SK-N-SH treated with all-trans-retinoic acid at 6 μM for 48 hours (cell line): ENCODE measurements around the gene GLDC.
A peak's percentile ranks its signal among the peaks of the same experiment; 100 is the strongest.

Experiments used
- ATAC-seq: fragments of 200-7000 bp; cut with Tn5 transposase; 3 replicates; pipeline ENCODE4 v1.9.1; 2020; ENCODE audit warnings: mild to moderate bottlenecking, moderate library complexity
- ARNTL ChIP-seq: fragments of 450-650 bp; formaldehyde crosslinking; IDR thresholded peaks from 2 replicates; pipeline ENCODE4 v1.5.0; 2020; ENCODE audit warnings: low read depth, mild to moderate bottlenecking, moderate library complexity, borderline replicate concordance
- CREB5 ChIP-seq: fragments of 250-450 bp; sonication (Bioruptor Pico); IDR thresholded peaks from 2 replicates; pipeline ENCODE4 v1.5.1; 2020; ENCODE audit warnings: low read depth, mild to moderate bottlenecking, moderate library complexity
- CSDC2 ChIP-seq: fragments of 250-450 bp; sonication (Bioruptor Pico); IDR thresholded peaks from 2 replicates; pipeline ENCODE4 v1.5.0; 2020; ENCODE audit warnings: mild to moderate bottlenecking, moderate library complexity
- ESRRG ChIP-seq: fragments of 250-450 bp; sonication (Bioruptor Pico); IDR thresholded peaks from 2 replicates; pipeline ENCODE4 v1.6.1; 2021; ENCODE audit warnings: mild to moderate bottlenecking
- GLIS3 ChIP-seq: fragments of 250-450 bp; sonication (Bioruptor Pico); IDR thresholded peaks from 2 replicates; pipeline ENCODE4 v1.5.0; 2020; ENCODE audit warnings: mild to moderate bottlenecking, moderate library complexity
- ISL1 ChIP-seq: fragments of 250-450 bp; sonication (Bioruptor Pico); IDR thresholded peaks from 2 replicates; pipeline ENCODE4 v2.1.2; 2022; ENCODE audit warnings: mild to moderate bottlenecking, moderate library complexity
- PPARA ChIP-seq: fragments of 250-450 bp; sonication (Bioruptor Pico); IDR thresholded peaks from 2 replicates; pipeline ENCODE4 v1.5.0; 2020; ENCODE audit warnings: mild to moderate bottlenecking, borderline replicate concordance
- RARB ChIP-seq: fragments of 250-450 bp; sonication (Bioruptor Pico); IDR thresholded peaks from 2 replicates; pipeline ENCODE4 v1.8.0; 2021; ENCODE audit warnings: mild to moderate bottlenecking, moderate library complexity
- SNAI2 ChIP-seq: fragments of 250-450 bp; sonication (Bioruptor Pico); IDR thresholded peaks from 2 replicates; pipeline ENCODE4 v1.5.0; 2020; ENCODE audit warnings: mild to moderate bottlenecking, moderate library complexity
- TOX ChIP-seq: fragments of 250-450 bp; sonication (Bioruptor Pico); IDR thresholded peaks from 2 replicates; pipeline ENCODE4 v1.8.0; 2021; ENCODE audit warnings: mild to moderate bottlenecking, moderate library complexity, borderline replicate concordance
- ZC3H10 ChIP-seq: fragments of 250-450 bp; sonication (Bioruptor Pico); IDR thresholded peaks from 2 replicates; pipeline ENCODE4 v1.5.1; 2021; ENCODE audit warnings: mild to moderate bottlenecking, moderate library complexity
- ZFP3 ChIP-seq: fragments of 250-450 bp; sonication (Bioruptor Pico); IDR thresholded peaks from 2 replicates; pipeline ENCODE4 v1.5.0; 2020; ENCODE audit warnings: mild to moderate bottlenecking, moderate library complexity
- ZFP30 ChIP-seq: fragments of 450-650 bp; formaldehyde crosslinking; IDR thresholded peaks from 2 replicates; pipeline ENCODE4 v1.5.0; 2022; ENCODE audit warnings: mild to moderate bottlenecking, moderate library complexity
- ZNF565 ChIP-seq: fragments of 450-650 bp; formaldehyde crosslinking; conservative IDR thresholded peaks from 2 replicates; pipeline ENCODE4 v1.5.0; 2020; ENCODE audit warnings: low read depth, mild to moderate bottlenecking, moderate library complexity
- ZNF8 ChIP-seq: fragments of 450-650 bp; formaldehyde crosslinking; IDR thresholded peaks from 2 replicates; pipeline ENCODE4 v1.5.0; 2020; ENCODE audit warnings: mild to moderate bottlenecking, moderate library complexity
- TF ChIP-seq, protein P1 (sequence below): fragments of 250-450 bp; sonication (Bioruptor Pico); IDR thresholded peaks from 2 replicates; pipeline ENCODE4 v1.8.0; 2020; ENCODE audit warnings: mild to moderate bottlenecking, moderate library complexity, borderline replicate concordance
- TF ChIP-seq, protein P2 (sequence below): fragments of 250-450 bp; sonication (Bioruptor Pico); IDR thresholded peaks from 2 replicates; pipeline ENCODE4 v1.5.1; 2021; ENCODE audit warnings: mild to moderate bottlenecking, moderate library complexity
- TF ChIP-seq, protein P3 (sequence below): fragments of 250-450 bp; sonication (Bioruptor Pico); IDR thresholded peaks from 2 replicates; pipeline ENCODE4 v1.8.0; 2021; ENCODE audit warnings: low read depth, mild to moderate bottlenecking, moderate library complexity, borderline replicate concordance

GLDC gene

DNA sequence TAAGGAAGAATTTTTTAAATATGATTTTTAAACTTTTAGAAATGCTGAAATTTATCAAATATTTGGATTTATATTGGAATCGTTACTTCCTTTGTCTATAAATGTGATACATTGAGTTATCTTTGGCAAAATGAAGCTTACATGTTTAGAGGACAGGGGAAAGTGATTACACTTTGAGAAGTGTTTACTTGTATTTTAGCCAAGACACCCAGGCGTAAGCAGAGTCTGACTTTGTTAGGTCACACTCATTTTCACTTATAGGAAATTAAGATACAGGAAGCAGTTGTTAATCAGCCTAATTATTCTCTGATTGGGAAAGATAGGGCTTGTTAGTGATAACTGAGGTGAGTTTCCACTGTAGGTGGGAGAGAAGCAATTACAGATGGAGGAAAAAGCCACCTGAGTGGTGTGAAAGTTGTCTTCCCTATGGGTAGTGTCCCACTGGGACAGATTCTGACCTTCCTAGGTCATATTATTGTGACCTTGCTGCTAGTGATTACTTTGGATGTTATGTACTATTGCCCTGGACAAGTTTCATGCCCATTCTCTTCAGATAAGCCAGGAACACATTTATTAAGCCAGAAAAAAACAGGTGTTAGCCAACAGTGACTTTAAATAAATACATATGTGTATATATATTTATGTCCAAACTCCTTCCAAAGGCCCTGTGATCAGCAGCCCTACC lies 143.9 kb downstream of the GLDC start:
- TF ChIP-seq ZFP3 (CRISPR knock-in tag) (no peak), ZFP30 (CRISPR knock-in tag) (no peak), GLIS3 (CRISPR knock-in tag) (no peak), RARB (no peak), ESRRG (CRISPR knock-in tag) (no peak), CREB5 (CRISPR knock-in tag) (no peak), SNAI2 (no peak)
- TF ChIP-seq, protein P1, sequence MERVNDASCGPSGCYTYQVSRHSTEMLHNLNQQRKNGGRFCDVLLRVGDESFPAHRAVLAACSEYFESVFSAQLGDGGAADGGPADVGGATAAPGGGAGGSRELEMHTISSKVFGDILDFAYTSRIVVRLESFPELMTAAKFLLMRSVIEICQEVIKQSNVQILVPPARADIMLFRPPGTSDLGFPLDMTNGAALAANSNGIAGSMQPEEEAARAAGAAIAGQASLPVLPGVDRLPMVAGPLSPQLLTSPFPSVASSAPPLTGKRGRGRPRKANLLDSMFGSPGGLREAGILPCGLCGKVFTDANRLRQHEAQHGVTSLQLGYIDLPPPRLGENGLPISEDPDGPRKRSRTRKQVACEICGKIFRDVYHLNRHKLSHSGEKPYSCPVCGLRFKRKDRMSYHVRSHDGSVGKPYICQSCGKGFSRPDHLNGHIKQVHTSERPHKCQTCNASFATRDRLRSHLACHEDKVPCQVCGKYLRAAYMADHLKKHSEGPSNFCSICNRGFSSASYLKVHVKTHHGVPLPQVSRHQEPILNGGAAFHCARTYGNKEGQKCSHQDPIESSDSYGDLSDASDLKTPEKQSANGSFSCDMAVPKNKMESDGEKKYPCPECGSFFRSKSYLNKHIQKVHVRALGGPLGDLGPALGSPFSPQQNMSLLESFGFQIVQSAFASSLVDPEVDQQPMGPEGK (CRISPR knock-in tag), result no peak
- no peak for ATAC-seq

- ATAC-seq, result peak; percentile 54; the same call in 2 of the 3 replicates
- TF ChIP-seq ZNF8 (CRISPR knock-in tag) (no peak), ZC3H10 (no peak), CREB5 (CRISPR knock-in tag) (no peak), CSDC2 (CRISPR knock-in tag) (no peak)
- TF ChIP-seq, protein P2, sequence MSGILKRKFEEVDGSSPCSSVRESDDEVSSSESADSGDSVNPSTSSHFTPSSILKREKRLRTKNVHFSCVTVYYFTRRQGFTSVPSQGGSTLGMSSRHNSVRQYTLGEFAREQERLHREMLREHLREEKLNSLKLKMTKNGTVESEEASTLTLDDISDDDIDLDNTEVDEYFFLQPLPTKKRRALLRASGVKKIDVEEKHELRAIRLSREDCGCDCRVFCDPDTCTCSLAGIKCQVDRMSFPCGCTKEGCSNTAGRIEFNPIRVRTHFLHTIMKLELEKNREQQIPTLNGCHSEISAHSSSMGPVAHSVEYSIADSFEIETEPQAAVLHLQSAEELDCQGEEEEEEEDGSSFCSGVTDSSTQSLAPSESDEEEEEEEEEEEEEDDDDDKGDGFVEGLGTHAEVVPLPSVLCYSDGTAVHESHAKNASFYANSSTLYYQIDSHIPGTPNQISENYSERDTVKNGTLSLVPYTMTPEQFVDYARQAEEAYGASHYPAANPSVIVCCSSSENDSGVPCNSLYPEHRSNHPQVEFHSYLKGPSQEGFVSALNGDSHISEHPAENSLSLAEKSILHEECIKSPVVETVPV (CRISPR knock-in tag), result no peak
- TF ChIP-seq, protein P3, sequence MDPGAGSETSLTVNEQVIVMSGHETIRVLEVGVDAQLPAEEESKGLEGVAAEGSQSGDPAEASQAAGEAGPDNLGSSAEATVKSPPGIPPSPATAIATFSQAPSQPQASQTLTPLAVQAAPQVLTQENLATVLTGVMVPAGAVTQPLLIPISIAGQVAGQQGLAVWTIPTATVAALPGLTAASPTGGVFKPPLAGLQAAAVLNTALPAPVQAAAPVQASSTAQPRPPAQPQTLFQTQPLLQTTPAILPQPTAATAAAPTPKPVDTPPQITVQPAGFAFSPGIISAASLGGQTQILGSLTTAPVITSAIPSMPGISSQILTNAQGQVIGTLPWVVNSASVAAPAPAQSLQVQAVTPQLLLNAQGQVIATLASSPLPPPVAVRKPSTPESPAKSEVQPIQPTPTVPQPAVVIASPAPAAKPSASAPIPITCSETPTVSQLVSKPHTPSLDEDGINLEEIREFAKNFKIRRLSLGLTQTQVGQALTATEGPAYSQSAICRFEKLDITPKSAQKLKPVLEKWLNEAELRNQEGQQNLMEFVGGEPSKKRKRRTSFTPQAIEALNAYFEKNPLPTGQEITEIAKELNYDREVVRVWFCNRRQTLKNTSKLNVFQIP (CRISPR knock-in tag), result no peak
Observed at GRCh38 chr9:6498982-6499381, 146.5 kb downstream of the GLDC start.

GRCh38 chr9:6495466-6495865 lies 150.1 kb downstream of the GLDC start:
- TF ChIP-seq RARB (no peak), PPARA (CRISPR knock-in tag) (no peak), ZFP3 (CRISPR knock-in tag) (no peak), TOX (CRISPR knock-in tag) (no peak), ISL1 (no peak), ARNTL (no peak), SNAI2 (no peak), ZC3H10 (no peak), ZNF565 (CRISPR knock-in tag) (no peak), ESRRG (CRISPR knock-in tag) (no peak), CSDC2 (CRISPR knock-in tag) (no peak), GLIS3 (CRISPR knock-in tag) (no peak)
- TF ChIP-seq, protein P1 (CRISPR knock-in tag), result no peak
- TF ChIP-seq, protein P3 (CRISPR knock-in tag), result no peak
- no peak for ATAC-seq
